HG02678 (cell line): ENCODE results near the gene ADGRA1.
"Not testable (repeated sequence)": the region's sequence is repeated elsewhere in the genome, so short reads cannot be mapped to it uniquely, and the experiment has no call there.

Experiments
- ATAC-seq: cut with Tn5 transposase; IDR thresholded peaks from one replicate; pipeline ENCODE4 v1.9.1; 2021; ENCODE audit warnings: mild to moderate bottlenecking, moderate library complexity; ENCODE audit not compliant: unreplicated experiment

ADGRA1 gene

DNA sequence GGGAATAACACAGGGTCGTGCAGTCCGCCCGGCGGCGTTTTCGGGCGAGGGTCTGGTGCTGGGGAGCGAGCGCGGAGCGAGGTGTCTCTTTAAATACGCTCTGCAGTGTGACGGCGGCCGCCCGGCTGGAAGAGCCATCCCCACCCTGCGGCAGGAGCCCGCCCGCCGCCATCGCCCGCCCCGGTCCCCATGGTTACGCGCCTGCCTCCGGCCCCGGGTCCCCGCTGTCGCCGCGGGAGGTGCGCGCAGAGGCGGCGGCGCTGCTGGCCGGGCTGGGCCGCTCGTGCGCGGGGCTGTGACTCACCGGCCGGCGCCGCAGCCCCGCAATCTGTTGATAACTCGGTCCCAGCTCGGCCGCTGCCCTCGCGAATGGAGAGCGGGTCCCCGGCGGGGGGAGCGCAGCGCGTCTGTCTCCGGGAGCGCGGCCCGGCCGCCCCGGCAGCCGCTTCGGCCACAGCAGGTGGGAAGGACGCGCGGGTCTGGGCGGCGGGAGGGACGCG is at the start of gene ADGRA1:
ADGRA1 (plus strand) TSS at position 246 of the 500 bp plus-strand sequence. CDS start 986 bp downstream, outside the sequence.
- ATAC-seq = no peak

DNA sequence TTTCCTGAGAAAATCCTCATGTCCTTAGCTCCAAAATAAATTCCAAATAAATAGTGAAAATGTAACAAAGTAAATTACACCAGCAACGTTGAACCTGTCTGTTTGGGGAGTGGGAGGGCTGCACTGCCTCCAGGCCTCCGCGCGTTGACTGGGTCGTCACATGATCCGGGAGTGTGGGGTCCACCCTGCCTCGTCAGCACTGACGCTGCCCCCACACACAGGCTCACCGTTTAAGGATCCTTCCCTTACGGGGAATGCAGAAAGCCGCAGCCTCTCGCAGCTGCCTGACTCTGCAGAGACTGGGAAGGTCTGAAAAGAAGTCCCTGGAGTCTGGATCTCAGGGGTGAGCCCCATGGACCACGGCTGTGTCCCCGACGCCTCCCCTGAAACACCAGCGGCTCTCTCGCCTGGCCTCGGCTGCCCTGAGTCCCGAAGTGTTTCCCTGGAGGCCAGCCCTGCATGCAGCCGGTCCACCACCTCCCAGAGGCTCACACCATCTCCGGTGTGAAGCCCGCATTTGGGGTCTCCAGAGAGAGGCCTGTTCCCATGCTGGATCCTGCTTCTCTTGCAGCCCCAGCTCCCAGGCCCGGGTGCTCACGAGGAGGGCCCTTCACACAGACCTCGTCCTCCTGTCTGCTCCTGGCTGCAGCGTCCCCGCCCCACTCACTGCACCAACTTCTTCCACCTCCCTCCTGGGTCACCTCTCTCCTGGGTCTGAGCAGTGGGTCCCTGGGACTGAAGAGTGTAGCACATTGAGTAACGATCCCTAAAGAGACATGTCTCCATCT is 49.5 kb upstream of the ADGRA1 start:
- no peak for ATAC-seq

- no peak for ATAC-seq
These were observed 48.5 kb upstream of the ADGRA1 start for GRCh38 chr10:133039107-133039802.

DNA sequence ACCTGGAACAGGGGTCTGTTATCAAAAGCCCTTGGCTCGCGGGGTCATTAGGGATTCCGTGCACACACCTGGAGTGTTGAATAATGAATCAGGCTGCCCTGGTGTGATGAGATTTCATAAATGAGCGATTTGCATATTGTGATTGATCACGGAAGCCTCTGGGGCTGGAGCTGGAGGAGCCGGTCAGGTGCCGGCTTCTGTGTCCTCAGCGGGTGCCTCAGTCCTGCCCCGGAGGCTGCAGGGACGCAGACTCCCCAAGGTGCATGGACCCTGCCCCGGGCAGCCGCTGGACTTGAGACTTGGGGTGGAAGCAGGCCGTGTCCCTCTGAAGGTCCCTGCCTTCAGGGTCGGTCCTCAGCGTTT is 47.9 kb upstream of the ADGRA1 start:
- ATAC-seq = no peak

DNA sequence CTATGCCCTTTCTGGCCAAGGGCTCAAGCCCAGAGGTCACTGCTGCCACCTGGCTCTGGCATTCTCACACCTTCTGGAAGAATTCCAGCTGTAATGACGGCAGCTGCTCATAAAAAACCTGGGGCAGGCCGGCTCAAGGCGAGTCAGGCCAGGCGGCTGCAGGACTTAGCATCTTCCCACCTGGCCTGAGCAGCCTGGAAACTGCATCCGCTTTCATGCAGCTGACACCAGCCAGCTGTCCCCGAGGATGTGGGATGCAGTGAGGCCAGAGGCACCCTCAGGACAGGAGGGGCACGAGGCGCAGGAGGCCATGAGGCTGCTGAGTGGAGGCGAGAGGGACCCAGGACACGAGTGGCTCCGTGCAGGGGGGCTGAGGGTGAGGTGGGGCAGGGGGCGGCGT is 47.5 kb upstream of the ADGRA1 start:
- no peak for ATAC-seq

GRCh38 chr10:133041101-133041500 is 46.6 kb upstream of the ADGRA1 start:
- ATAC-seq = no peak

DNA sequence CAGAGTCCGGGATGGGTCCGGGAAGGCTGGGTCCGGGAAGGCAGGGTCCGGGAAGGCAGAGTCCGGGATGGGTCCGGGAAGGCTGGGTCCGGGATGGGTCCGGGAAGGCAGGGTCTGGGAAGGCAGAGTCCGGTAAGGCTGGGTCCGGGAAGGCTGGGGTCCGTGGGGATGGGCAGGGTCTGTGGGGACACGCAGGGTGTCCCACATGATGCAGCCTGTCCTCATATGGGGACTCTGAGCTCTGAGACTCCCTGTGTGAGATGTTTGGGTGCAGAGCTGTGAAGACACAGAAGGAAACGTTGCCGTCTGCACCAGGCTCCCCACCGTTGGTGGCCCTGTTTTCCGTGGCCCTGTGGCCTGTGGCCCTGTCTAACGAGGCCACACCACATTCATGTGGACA is 45.7 kb upstream of the ADGRA1 start:
- ATAC-seq = no peak

DNA sequence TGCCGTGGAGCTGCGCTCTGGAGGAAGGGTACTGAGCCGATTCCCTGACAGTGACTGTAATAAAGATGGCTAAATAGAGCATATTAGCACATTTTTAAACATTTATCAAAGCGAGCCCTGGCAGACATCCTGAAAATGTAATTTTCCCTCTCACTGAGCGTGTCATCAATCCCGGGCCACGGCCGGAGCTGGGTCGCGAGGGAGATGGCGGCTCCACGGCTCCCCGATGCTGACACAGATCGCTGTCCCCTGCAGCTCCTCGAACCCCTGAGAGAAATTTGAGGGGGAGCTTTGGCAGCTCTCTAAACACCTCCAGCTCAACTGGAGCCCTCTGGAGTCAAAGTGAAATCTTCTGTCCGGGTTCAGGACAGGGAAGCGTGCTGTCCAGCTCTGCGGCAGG is 44.9 kb upstream of the ADGRA1 start:
- no peak for ATAC-seq

GRCh38 chr10:133043541-133044225 is 44.0 kb upstream of the ADGRA1 start:
- no peak for ATAC-seq

- no peak for ATAC-seq
These were observed 43.3 kb upstream of the ADGRA1 start for GRCh38 chr10:133044401-133044811.

GRCh38 chr10:133045556-133046389 is 42.0 kb upstream of the ADGRA1 start:
- ATAC-seq = no peak

- ATAC-seq = no peak
These were observed 41.3 kb upstream of the ADGRA1 start for GRCh38 chr10:133046390-133046765.

GRCh38 chr10:133047526-133048123 is 40.1 kb upstream of the ADGRA1 start:
- no peak for ATAC-seq

GRCh38 chr10:133048266-133048665 is 39.5 kb upstream of the ADGRA1 start:
- no peak for ATAC-seq

GRCh38 chr10:133048926-133049325 is 38.8 kb upstream of the ADGRA1 start:
- ATAC-seq = no peak

DNA sequence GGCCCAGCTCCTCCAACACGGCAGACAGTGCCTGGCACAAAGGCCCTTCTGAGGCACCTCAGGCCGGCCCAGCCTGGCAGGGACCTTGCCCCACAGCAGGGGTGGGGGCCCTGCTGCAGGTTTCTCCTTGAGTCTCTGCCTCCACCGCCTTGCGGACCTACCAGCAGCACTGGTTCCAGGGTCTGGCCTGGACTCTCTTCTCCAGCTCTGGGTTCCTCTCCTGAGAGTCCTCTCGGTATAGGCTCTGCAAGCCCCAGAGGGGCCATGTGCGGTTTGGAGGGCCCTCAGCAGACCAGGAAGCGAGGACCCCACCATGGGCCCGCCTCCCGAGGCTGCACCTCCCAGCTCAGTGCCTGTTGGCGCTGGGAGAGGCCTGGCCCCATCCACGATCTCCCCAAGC is 38.1 kb upstream of the ADGRA1 start:
- no peak for ATAC-seq

DNA sequence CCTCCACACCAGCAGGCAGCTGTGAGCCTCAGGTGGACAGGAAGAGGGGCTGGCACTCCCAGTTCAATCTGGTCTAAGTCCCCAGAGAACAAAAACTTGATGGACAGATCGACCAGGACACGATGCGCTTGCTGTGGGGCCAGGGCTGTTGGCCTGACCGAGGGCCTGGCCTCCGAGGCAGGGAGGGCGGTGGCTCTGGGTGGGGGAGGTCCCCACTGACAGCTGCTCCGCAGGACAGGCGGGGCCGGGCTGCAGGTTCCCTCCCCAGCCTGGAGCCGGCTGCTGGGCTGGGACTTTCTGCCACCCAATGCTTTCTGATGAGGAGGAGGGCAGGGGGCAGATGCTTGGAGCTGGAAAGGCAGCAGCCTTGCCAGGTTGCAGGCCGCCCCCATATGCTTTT is 37.4 kb upstream of the ADGRA1 start:
- no peak for ATAC-seq

DNA sequence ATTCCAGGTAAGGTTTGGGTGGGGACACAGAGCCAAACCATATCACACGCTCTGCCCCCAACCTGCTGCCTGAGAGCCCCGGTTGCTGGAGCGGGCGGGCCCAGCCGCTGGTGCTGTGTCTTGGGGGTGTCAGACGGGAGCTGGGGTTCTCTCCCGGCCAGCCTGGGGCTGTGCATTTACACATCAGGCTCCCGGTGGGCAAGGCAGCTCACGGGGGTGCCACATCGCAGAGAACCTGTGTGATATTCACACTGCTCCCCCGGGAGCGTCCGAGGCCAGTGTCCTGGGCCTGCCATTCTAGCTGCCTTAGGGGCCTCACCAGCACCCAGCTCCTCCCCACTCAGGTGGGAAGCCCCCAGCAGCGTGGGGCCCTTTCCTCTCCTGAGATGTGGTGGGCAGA is 35.6 kb upstream of the ADGRA1 start:
- no peak for ATAC-seq

DNA sequence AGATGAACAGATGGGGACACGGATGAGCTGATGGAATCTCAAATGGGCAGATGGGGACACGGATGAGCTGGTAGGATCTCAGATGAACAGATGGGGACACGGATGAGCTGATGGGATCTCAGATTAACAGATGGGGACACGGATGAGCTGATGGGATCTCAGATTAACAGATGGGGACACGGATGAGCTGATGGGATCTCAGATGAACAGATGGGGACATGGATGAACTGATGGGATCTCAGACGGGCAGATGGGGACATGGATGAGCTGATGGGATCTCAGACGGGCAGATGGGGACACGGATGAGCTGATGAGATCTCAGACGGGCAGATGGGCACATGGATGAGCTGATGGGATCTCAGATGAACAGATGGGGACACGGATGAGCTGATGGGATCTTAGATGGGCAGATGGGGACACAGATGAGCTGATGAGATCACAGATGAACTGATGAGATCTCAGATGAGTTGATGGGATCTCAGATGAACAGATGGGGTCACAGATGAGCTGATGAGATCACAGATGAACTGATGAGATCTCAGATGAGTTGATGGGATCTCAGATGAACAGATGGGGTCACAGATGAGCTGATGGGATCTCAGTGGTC is 34.1 kb upstream of the ADGRA1 start:
- ATAC-seq = not testable (repeated sequence)

- ATAC-seq = no peak
These were observed 32.3 kb upstream of the ADGRA1 start for GRCh38 chr10:133055470-133055869.
